GM23338 (cell line): ENCODE data around the gene PEX10. TPM values are rescaled to one million over a fixed set of nuclear protein-coding genes. Genes with fewer than 3 reads are reported as not detected.

Source experiments
- ATAC-seq: fragments of 200-7000 bp; cut with Tn5 transposase; 3 replicates; pipeline ENCODE4 v1.9.1; 2020
- DNase-seq: peaks from one replicate; pipeline ENCODE4 v3.0.0-alpha.2; 2015; ENCODE audit warnings: low spot score
- H2AFZ ChIP-seq: fragments of 200-600 bp; sonication (generic); 2 replicates; pipeline ENCODE4 v1.8.0; 2016; ENCODE audit warnings: antibody characterized with exemption, mild to moderate bottlenecking, moderate library complexity
- H3F3A ChIP-seq: fragments of 200-600 bp; sonication (generic); replicated peaks from 2 replicates; pipeline ENCODE4 v1.8.0; 2017; ENCODE audit warnings: antibody characterized with exemption, mixed run types, low read depth
- H3K27ac ChIP-seq: fragments of 200-600 bp; sonication (generic); 2 replicates; pipeline ENCODE4 v1.6.1; 2016; ENCODE audit warnings: low read depth
- H3K27me3 ChIP-seq: fragments of 200-600 bp; sonication (generic); 2 replicates; pipeline ENCODE4 v1.8.0; 2016; ENCODE audit warnings: mild to moderate bottlenecking, mixed run types, moderate library complexity; ENCODE audit not compliant: insufficient read depth
- H3K36me3 ChIP-seq: fragments of 200-600 bp; sonication (generic); 2 replicates; pipeline ENCODE4 v1.8.0; 2016; ENCODE audit warnings: mild to moderate bottlenecking; ENCODE audit not compliant: insufficient read depth
- H3K4me1 ChIP-seq: fragments of 200-600 bp; sonication (generic); 2 replicates; pipeline ENCODE4 v1.8.0; 2016; ENCODE audit warnings: mild to moderate bottlenecking, moderate library complexity; ENCODE audit not compliant: insufficient read depth
- H3K4me2 ChIP-seq: fragments of 200-600 bp; sonication (generic); 2 replicates; pipeline ENCODE4 v1.7.1; 2017; ENCODE audit warnings: mixed run types
- H3K4me3 ChIP-seq: fragments of 200-600 bp; sonication (generic); 2 replicates; pipeline ENCODE4 v1.6.1; 2016; ENCODE audit warnings: mixed run types
- H3K79me2 ChIP-seq: fragments of 200-600 bp; sonication (generic); replicated peaks from 2 replicates; pipeline ENCODE4 v1.8.0; 2017; ENCODE audit warnings: mild to moderate bottlenecking; ENCODE audit not compliant: insufficient read depth
- H3K9me2 ChIP-seq: fragments of 200-600 bp; sonication (generic); 2 replicates; pipeline ENCODE4 v1.8.0; 2017; ENCODE audit not compliant: insufficient read depth
- H4K20me1 ChIP-seq: fragments of 200-600 bp; sonication (generic); replicated peaks from 2 replicates; pipeline ENCODE4 v1.8.0; 2017; ENCODE audit warnings: mild to moderate bottlenecking; ENCODE audit not compliant: insufficient read depth
- H3K27ac Mint-ChIP-seq: 2 replicates; pipeline ENCODE4 v1.8.0; 2020; ENCODE audit warnings: inconsistent platforms, mild to moderate bottlenecking, moderate library complexity, mixed read lengths
- H3K27me3 Mint-ChIP-seq: 3 replicates; pipeline ENCODE4 v1.8.0; 2022; ENCODE audit warnings: low read depth, mild to moderate bottlenecking, moderate library complexity, mixed read lengths, inconsistent platforms; ENCODE audit not compliant: insufficient read depth, poor library complexity
- H3K36me3 Mint-ChIP-seq: 3 replicates; pipeline ENCODE4 v1.8.0; 2021; ENCODE audit warnings: low read depth, mild to moderate bottlenecking, inconsistent platforms, moderate library complexity, mixed read lengths
- H3K4me1 Mint-ChIP-seq: 3 replicates; pipeline ENCODE4 v1.8.0; 2020; ENCODE audit warnings: mild to moderate bottlenecking, inconsistent platforms, mixed read lengths
- H3K4me3 Mint-ChIP-seq: 3 replicates; pipeline ENCODE4 v1.8.0; 2021; ENCODE audit warnings: moderate library complexity, mild to moderate bottlenecking, inconsistent platforms, mixed read lengths
- H3K9me3 Mint-ChIP-seq: 3 replicates; pipeline ENCODE4 v1.8.0; 2020; ENCODE audit warnings: moderate library complexity, mild to moderate bottlenecking, inconsistent platforms, mixed read lengths
- CTCF ChIP-seq, 2 experiments: fragments of 200-600 bp in 1 of 2; sonication (generic) in 1 of 2; conservative IDR thresholded peaks; 2 replicates each; pipeline versions ENCODE4 v1.5.1 to v1.6.1; 2016 to 2017; ENCODE audit warnings: antibody characterized with exemption in 2 of 2, low read depth in 2 of 2, mild to moderate bottlenecking in 2 of 2, moderate library complexity in 1 of 2
- EZH2 ChIP-seq: fragments of 200-600 bp; sonication (generic); IDR thresholded peaks from one replicate; pipeline ENCODE4 v1.8.0; 2017; ENCODE audit warnings: antibody characterized with exemption, mild to moderate bottlenecking, low read depth; ENCODE audit not compliant: unreplicated experiment
- STAT1 ChIP-seq: IDR thresholded peaks from one replicate; pipeline ENCODE4 v1.6.1; 2016; ENCODE audit warnings: antibody characterized with exemption; ENCODE audit not compliant: unreplicated experiment
- ZNF114 ChIP-seq: fragments of 250-450 bp; sonication (Bioruptor Pico); IDR thresholded peaks from 2 replicates; pipeline ENCODE4 v1.5.0; 2020; ENCODE audit warnings: mild to moderate bottlenecking, moderate library complexity
- ZNF462 ChIP-seq: fragments of 250-450 bp; sonication (Bioruptor Pico); IDR thresholded peaks from 2 replicates; pipeline ENCODE4 v1.5.0; 2020; ENCODE audit warnings: mild to moderate bottlenecking, moderate library complexity
- polyA plus RNA-seq: library from polyadenylated mRNA; unstranded; fragments of >200 nt; fragmentation: Nextera tagmentation; extraction: Ambion mirVana; gene quantifications from 2 replicates; pipeline ENCODE4 v1.2.1, GENCODE V29; 2016
- total RNA-seq: library from RNA; depleted of rRNA; stranded (reverse); fragments of >200 nt; shearing (Covaris generic); gene quantifications from 2 replicates; pipeline ENCODE4 v1.2.3, GENCODE V29; 2014
- TF ChIP-seq, protein P1 (sequence below): IDR thresholded peaks from one replicate; pipeline ENCODE4 v1.6.1; 2018; ENCODE audit warnings: antibody characterized with exemption; ENCODE audit not compliant: unreplicated experiment

Gene PEX10
- total and polyA plus RNA-seq, 2 experiments from 2014 or later, result 15.0 to 53.9 TPM

- TF ChIP-seq ZNF462 (CRISPR knock-in tag), result no peak
- TF ChIP-seq ZNF114 (CRISPR knock-in tag), result no peak
- TF ChIP-seq EZH2, result no peak
These were observed 35.7 kb upstream of the PEX10 start (continued) for GRCh38 chr1:2448098-2448445.

DNA sequence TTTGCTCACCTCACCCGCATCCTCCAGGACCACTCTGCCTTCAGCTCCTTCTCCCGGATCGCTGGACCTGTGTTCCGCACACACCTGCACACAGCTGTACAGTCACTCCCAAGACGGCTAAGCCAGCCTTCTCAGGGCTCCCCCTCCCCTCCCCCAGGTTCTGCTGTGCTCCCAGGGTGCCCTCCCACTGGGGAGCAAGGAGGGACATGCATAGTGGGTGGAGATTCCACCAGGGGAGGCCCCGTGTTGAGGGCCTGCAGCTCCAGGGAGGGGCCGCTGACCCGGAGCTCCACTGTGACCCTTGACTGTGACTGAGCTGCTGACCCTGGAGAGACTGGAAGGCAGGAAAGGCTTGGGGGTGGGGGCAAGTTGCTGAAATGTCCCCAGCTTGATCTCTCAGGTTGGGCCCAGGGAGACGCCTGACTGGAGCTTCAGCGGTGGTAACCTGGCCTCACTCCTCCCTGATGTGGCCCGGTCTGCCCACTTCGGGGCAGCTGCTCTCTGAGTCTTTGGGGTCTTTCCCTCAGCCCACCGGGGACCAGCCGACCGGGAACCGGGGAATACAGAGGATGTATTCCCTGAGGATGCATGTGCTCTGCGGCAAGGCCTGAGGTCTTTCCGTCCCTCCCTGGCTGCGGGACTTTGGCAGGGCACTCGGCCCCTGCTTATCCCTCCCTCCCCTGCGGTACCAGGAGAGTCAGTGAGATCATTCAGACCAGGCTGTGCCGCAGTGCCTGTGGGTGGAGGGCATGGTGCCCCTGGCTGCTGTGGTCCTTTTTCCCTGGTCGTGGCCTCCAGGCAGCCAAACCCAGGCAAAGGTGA is 35.1 kb upstream of the PEX10 start:
- no peak overlapping the region for H3K27ac Mint-ChIP-seq
- H3K27me3 Mint-ChIP-seq, result peaks cover 9% of the 10 kb centered on the region
- Histone ChIP-seq H3K27me3 (peaks cover 16% of the 10 kb centered on the region), H3K79me2 (no peaks in the 10 kb centered on the region), H4K20me1 (no peaks in the 10 kb centered on the region), H3K36me3 (no peaks in the 10 kb centered on the region), H2AFZ (no peak overlapping the region), H3K4me3 (no peak overlapping the region), H3K27ac (no peak overlapping the region), H3K4me1 (no peaks in the 10 kb centered on the region), H3F3A (no peaks in the 10 kb centered on the region), H3K4me2 (no peak overlapping the region), H3K9me2 (no peaks in the 10 kb centered on the region)
- no peaks in the 10 kb centered on the region for H3K9me3 Mint-ChIP-seq
- H3K4me3 Mint-ChIP-seq, result no peak overlapping the region
- no peak for ATAC-seq
- no peak for DNase-seq
- peaks cover 14% of the 10 kb centered on the region for H3K4me1 Mint-ChIP-seq
- H3K36me3 Mint-ChIP-seq, result no peaks in the 10 kb centered on the region
- TF ChIP-seq STAT1 (no peak), CTCF (conservative IDR thresholded peaks at IDR 0.05; ENCODE audit: low read depth in 2 of 2) (no peak)
- TF ChIP-seq, protein P1, sequence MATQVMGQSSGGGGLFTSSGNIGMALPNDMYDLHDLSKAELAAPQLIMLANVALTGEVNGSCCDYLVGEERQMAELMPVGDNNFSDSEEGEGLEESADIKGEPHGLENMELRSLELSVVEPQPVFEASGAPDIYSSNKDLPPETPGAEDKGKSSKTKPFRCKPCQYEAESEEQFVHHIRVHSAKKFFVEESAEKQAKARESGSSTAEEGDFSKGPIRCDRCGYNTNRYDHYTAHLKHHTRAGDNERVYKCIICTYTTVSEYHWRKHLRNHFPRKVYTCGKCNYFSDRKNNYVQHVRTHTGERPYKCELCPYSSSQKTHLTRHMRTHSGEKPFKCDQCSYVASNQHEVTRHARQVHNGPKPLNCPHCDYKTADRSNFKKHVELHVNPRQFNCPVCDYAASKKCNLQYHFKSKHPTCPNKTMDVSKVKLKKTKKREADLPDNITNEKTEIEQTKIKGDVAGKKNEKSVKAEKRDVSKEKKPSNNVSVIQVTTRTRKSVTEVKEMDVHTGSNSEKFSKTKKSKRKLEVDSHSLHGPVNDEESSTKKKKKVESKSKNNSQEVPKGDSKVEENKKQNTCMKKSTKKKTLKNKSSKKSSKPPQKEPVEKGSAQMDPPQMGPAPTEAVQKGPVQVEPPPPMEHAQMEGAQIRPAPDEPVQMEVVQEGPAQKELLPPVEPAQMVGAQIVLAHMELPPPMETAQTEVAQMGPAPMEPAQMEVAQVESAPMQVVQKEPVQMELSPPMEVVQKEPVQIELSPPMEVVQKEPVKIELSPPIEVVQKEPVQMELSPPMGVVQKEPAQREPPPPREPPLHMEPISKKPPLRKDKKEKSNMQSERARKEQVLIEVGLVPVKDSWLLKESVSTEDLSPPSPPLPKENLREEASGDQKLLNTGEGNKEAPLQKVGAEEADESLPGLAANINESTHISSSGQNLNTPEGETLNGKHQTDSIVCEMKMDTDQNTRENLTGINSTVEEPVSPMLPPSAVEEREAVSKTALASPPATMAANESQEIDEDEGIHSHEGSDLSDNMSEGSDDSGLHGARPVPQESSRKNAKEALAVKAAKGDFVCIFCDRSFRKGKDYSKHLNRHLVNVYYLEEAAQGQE, result no peak
